Renal cortical epithelial cell (primary cell): ENCODE results near the gene RRN3. TPM values are rescaled to one million over a fixed set of nuclear protein-coding genes. Genes with fewer than 3 reads are reported as not detected.
"Not testable (repeated sequence)": the region's sequence is repeated elsewhere in the genome, so short reads cannot be mapped to it uniquely, and the experiment has no call there.

Experiments used
- DNase-seq: peaks from one replicate; pipeline ENCODE4 v3.0.0-alpha.2; 2011; ENCODE audit warnings: low read depth
- total RNA-seq: library from RNA; depleted of rRNA; stranded (reverse); fragments of >200 nt; gene quantifications from 2 replicates; pipeline ENCODE4 v1.2.3, GENCODE V29; 2014

RRN3 gene
- total RNA-seq, 1 donor from 2014 or later = 44.3 TPM

GRCh38 chr16:15099366-15099909, 5.4 kb upstream of the RRN3 start:
- not testable (repeated sequence) for DNase-seq

DNA sequence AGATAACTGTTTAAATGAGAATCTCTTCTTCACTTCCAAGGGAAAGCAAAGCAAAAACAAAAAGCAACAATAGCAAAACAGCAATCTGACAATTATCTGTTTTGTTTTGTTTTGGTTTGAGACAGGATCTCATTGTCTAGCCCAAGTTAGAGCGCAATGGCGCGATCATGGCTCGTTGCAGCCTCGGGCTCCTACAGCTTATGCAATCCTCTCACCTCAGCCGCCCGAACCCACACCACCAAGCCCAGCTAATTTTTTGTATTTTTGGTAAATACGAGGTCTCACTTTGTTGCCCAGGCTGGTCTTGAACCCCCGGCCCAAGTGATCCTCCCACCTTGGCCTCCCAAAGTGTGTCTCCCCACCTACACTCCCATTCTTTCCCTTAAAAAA, 2.5 kb upstream of the RRN3 start:
- not testable (repeated sequence) for DNase-seq

- DNase-seq = not testable (repeated sequence)
Measured at GRCh38 chr16:15093571-15093954, 509 bp downstream of the RRN3 start.

DNA sequence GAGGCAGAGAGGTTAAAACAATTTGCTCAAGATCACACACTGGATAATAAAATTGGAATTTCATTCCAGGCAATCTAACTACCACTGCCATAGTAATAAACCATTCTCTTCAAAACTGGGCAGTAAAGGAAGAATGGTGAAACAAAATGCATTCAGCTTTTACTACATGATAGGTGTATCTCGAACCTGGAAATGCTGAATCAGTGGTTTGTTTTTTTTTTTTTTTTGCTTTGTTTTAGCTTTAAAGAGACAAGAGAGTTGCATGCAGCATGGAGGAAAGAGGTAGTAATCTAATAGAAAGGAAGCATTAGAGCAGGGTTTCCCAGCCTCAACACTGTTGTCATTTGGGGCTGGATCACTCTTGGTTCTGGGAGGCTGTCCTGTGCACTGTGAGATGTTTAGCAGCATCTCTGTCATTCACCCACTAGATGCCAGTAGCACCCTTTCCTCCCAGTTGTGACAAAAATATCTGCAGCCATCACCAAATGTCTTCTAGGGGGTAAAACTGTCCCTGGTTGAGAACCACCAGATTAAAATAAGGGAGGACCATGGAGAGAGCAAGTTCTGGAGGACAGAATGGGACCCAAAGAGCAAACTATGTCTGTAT, 3.3 kb downstream of the RRN3 start:
- not testable (repeated sequence) for DNase-seq

DNA sequence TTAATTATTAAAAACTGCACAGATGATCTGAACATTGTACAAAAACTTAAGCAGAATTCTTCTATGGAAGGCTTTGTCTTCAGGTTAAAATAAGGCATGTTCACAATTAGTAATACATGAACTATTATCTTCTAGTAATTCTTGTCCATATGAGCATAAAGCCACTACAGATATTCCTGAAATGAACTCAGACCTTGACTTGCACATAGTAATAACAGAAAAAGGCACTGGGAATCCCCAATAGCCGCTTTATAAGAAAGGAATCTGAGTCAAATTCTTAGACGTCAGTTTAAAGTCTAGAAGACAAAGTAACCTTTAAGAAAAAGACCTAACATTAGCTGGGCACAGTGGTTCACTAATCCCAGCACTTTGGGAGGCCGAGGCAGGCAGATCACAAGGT, 11.3 kb downstream of the RRN3 start:
- not testable (repeated sequence) for DNase-seq

DNA sequence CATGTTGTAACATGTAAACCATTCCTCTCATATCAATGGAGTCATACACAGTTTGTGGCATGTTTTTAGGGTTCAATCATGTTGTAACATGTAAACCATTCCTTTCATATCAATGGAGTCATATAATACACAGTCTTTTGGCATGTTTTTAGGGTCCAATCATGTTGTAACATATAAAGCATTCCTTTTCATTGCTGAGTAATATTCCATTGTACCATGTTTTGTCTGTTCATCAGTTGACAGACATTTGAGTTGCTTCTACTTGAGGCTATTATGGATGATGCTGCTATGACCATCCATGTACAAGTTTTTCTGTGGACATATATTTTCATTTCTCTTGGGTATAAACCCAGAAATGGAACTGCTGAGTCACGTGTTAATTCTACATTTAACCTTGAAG, 13.2 kb downstream of the RRN3 start:
- not testable (repeated sequence) for DNase-seq

DNA sequence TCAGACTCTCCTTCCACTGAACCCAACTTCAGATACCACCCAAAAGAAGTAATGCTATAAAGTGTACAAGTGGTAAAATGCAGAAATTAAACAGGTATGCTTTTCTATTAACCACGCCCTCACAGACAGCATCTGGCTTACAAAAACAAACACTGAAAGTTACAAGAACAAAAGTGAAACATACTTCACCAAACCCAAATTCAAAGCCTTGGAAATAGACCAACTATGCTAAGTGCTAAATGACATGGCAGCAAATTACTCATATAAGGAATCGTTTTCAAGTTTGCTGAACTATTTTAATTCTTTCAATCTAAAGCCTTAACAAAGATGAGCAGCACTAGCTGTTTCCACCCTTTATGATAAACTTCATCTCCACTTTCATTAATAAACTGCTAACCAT, 17.9 kb downstream of the RRN3 start:
- DNase-seq = not testable (repeated sequence)

DNA sequence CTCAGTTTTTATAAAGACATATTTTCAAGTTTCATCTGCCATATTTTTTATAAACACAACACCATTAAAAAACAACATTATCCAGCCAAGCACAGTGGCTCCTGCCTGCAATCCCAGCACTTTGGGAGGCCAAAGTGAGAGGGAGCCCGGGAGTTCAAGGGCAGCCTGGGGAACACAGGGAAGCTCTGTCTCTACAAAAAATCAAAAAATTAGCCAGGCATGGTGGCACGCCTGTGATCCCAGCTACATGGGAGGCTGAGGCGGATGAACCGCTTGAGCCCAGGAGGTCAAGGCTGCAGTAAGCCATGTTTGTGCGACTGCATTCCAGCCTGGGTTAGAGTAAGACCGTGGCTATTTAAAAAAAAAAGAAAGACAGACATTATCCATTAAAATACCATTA, 21.0 kb downstream of the RRN3 start:
- no peak for DNase-seq

DNA sequence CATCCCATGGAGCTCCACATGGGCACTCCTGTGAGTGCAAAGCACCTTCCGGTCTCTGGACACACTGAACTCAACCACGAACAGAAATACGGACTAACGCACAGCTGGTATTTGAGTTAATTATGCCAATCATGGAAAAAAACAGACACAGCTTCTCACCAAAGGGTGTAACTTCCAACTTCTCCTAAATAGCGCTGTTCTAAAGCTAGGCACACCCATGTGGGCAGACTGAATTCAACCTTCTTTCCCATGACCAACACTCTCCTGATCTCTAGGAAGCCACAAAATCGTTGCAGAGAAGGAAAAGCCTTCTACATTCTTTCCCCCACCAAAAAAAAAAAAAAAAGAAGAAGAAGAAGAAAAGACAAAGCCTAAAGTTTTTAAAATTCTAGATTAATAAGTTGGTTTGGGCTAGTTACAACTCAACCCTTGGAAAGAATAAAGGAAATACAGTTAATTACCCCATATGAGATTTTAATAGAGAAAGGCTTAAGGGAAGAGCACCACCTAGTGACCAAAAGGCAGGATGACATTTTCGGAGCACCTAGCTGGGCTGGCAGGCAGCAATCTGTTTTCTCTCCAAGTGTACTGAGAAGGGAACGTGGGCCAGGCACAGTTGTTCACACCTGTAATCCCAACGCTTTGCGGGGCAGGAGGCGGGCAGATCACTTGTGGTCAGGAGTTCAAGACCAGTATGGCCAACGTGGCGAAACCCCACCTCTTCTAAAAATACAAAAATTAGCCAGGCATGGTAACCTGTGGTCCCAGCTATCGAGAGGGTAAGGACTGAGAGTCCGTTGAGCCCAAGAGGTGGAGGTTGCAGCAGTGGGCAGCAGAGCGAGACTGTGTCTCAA, 21.9 kb downstream of the RRN3 start:
- DNase-seq = peak; percentile 16

- DNase-seq = not testable (repeated sequence)
Measured at GRCh38 chr16:15071013-15071412, 23.1 kb downstream of the RRN3 start.

GRCh38 chr16:15066690-15067089, 27.4 kb downstream of the RRN3 start:
- not testable (repeated sequence) for DNase-seq

DNA sequence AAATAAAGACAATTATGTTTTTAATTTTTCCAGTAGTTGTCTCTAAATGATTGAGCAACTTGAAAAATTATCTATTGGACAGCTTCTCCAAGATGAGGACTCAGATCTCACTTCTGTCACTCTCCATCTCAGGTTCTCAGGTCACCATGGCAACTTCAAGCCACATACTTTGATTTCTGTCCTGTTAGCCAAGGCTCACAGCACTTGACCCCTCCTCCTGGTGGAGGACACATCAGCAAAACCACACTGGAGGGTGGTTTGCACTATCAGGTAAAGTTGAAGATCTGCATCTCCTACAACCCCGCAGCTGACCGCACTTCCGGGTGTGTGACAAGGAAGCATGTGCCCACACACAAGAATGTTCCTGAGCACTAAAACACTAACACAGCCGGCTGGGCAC, 28.1 kb downstream of the RRN3 start:
- DNase-seq = not testable (repeated sequence)

GRCh38 chr16:15062085-15062810, 31.8 kb downstream of the RRN3 start:
- peak; percentile 23 for DNase-seq

GRCh38 chr16:15059324-15059723, 34.7 kb downstream of the RRN3 start:
- DNase-seq = no peak

DNA sequence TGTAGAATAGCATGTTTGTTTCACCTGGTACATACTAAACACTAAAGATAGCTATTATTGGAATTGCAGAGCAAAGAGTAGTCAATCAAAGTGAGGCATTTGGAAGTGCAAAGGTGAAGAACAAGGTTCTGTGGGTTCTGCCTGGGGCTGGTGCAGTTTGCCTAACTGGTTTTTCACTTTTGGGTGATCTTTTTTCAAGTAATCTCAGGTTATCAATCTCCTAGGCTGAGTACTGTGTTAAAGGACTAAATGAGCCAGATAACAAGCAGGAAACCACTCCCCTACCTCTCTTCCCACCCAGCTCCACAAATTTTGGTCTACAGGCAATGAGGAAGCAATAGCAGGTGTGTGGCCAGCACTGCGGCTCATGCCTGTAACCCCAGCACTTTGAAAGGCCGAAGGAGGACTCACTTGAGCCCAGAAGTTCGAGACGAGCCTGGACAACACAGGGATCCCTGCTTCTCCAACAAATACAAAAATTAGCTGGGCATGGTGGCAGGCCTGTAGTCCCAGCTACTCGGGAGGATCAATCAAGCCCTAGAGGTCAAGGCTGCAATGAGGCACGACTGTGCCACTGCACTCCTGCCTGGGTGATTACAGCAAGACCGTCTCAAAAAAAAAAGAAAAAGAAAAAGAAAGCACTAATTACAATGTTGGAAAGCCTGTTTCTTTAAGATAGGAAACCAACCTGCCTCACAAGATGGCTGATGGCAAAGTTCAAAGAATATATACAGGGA, 36.2 kb downstream of the RRN3 start:
- DNase-seq = no peak

GRCh38 chr16:15055141-15056053, 38.7 kb downstream of the RRN3 start:
- DNase-seq = no peak

DNA sequence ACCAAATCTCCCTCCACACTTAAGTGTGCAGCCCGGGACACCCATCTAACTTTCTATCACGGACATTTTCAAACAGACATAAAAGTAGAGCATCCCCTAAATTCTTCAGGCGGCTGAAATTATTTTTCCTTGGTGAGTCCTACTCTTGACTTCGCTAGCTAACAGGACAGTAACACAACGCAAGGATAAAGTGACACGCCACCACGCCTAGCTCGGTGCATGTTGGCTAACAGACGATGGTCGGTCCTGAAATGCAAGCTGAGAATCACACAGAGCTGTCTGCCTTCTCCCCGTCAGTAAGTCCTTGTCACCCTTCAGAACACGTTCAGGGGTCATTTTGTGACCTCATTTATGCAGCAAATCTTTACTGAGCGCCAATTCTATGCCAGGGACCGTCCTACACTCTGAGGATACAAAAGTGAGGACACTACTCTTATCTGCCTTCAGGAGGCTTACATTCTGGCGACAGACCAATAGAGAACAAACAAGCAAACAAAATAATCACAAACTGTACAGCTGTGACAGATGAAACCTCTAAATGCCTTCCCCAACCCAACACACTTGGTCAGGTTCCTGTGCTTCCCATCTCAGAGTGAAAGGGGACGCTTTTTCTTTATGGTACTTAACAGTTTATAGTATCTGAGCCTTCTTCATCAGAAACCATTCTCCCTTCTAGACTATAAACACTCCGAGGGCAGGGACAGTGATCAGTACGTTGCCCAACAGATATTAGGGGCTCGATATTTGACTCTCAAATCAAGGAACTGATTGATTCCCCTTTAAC, 39.5 kb downstream of the RRN3 start:
- no peak for DNase-seq

- no peak for DNase-seq
Measured at GRCh38 chr16:15053904-15054303, 40.2 kb downstream of the RRN3 start.

GRCh38 chr16:15052747-15053476, 41.2 kb downstream of the RRN3 start:
- DNase-seq = no peak
